ENCODE data around the gene HDAC1.

Gene HDAC1

DNA sequence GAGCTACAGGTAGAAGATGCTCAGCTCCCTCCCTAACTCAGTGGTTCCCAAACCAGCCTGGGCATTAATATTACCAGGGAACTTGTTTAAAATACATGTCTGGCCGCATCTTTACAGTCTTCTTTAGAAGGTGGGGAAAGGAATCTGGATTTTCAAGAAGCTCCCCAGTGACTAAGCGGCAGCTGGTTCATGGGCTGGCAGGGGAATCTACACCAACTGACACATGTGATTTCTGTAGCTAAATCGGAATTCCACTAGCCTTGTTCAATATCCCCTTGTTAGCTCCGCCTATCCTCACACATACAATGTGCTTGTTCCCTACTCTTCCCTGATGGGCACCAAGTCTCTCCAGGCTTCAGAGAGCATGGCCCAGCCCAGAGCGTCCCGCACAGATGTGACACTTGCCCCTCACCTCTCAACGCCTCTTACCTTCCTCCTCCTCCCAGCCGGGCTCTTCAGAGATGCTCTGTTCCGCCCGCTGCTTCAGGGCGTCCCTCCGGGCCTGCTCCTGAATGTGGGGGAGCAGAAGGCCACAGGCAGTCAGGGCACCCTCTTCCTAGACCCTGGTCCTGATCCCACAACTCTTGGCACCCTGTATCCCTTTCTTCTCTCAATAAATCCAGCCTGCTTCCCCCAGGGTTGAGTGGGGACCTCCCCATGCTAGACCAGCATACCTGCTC, 85.8 kb downstream of the HDAC1 start:
- no peak for DNase-seq

DNA sequence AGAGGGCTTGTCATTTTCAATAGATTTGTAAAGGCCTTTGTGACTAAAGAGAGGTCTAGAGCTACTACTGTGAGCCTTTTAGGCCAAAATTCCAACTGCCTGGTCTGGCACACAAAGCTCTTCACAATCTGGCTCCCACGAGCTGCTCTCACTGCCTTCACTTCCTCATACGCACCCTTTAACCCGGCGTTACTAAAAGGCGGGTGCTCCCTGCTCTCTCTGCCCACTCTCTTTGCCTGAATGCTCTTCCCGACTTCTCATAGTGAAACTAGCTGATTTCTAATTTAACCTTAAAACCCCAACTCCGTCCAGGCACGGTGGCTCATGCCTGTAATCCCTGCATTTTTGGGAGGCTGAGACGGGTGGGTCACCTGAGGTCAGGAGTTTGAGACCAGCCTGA, 88.2 kb downstream of the HDAC1 start:
- DNase-seq: no peak

Data from cerebellar nuclear complex (tissue), 1 donor.